NCI-H748 (cell line): ENCODE data around the gene ULK2.
A peak's percentile ranks its signal among the peaks of the same experiment; 100 is the strongest.
"Not testable (repeated sequence)": the region's sequence is repeated elsewhere in the genome, so short reads cannot be mapped to it uniquely, and the experiment has no call there.

Experiments used
- DNase-seq: peaks from one replicate; lab custom pipeline; 2025; ENCODE audit not compliant: unreplicated experiment; lab: John Stamatoyannopoulos, UW

ULK2 gene

GRCh38 chr17:19768046-19768782, 99.5 kb downstream of the ULK2 start:
- DNase-seq, result no peak

GRCh38 chr17:19766421-19767270, 101.1 kb downstream of the ULK2 start:
- DNase-seq, result peak; percentile 74

- no peak for DNase-seq
Observed at GRCh38 chr17:19766016-19766415, 101.7 kb downstream of the ULK2 start.

GRCh38 chr17:19763991-19764390, 103.7 kb downstream of the ULK2 start:
- not testable (repeated sequence) for DNase-seq

GRCh38 chr17:19763416-19763815, 104.3 kb downstream of the ULK2 start:
- no peak for DNase-seq

- peak; percentile 56 for DNase-seq
Observed at GRCh38 chr17:19762515-19762961, 105.2 kb downstream of the ULK2 start.

- no peak for DNase-seq
Observed at GRCh38 chr17:19760746-19761145, 107.0 kb downstream of the ULK2 start.

- no peak for DNase-seq
Observed at GRCh38 chr17:19759568-19760549, 107.9 kb downstream of the ULK2 start.

GRCh38 chr17:19757536-19758180, 110.1 kb downstream of the ULK2 start:
- DNase-seq, result no peak

- no peak for DNase-seq
Observed at GRCh38 chr17:19756546-19756945, 111.2 kb downstream of the ULK2 start.

GRCh38 chr17:19755821-19756510, 111.8 kb downstream of the ULK2 start:
- DNase-seq, result no peak

GRCh38 chr17:19755392-19755791, 112.3 kb downstream of the ULK2 start:
- no peak for DNase-seq

- DNase-seq, result peak; percentile 59
Observed at GRCh38 chr17:19753661-19754463, 113.9 kb downstream of the ULK2 start.

- DNase-seq, result no peak
Observed at GRCh38 chr17:19753051-19753509, 114.7 kb downstream of the ULK2 start.

GRCh38 chr17:19752216-19753050, 115.3 kb downstream of the ULK2 start:
- DNase-seq, result no peak

- no peak for DNase-seq
Observed at GRCh38 chr17:19750835-19751234, 116.9 kb downstream of the ULK2 start.

- DNase-seq, result no peak
Observed at GRCh38 chr17:19750020-19750572, 117.6 kb downstream of the ULK2 start.

GRCh38 chr17:19748807-19749193, 118.9 kb downstream of the ULK2 start:
- DNase-seq, result peak; percentile 34
